Keratinocyte (primary cell): ENCODE data around the gene NXPH4. TPM values are rescaled to one million over a fixed set of nuclear protein-coding genes. Genes with fewer than 3 reads are reported as not detected.

ENCODE experiments used
- DNase-seq: peaks from one replicate; pipeline ENCODE4 v3.0.0-alpha.2; 2011; ENCODE audit warnings: low read depth, missing footprints, low spot score
- FAIRE-seq: peaks from 2 replicates; lab custom pipeline; 2011; peaks lifted over from hg19 to GRCh38; lab: Jason Lieb, UNC
- H2AFZ ChIP-seq: 2 replicates; pipeline ENCODE4 v1.6.0; 2012; ENCODE audit warnings: low read length, control low read depth, inconsistent platforms; ENCODE audit not compliant: control insufficient read depth
- H3K27ac ChIP-seq: 2 replicates; pipeline ENCODE4 v1.5.1; 2011; ENCODE audit warnings: low read length; ENCODE audit not compliant: control insufficient read depth, insufficient read depth
- H3K27me3 ChIP-seq: 3 replicates; pipeline ENCODE4 v1.6.0; 2011; ENCODE audit warnings: low read length; ENCODE audit not compliant: control insufficient read depth, insufficient read depth; ENCODE audit errors: extremely low read depth
- H3K36me3 ChIP-seq, 2 experiments: 2 replicates in 1 of 2; 3 replicates in 1 of 2; pipeline ENCODE4 v1.5.1; 2011; ENCODE audit warnings: low read length in 2 of 2, mild to moderate bottlenecking in 1 of 2; ENCODE audit not compliant: control insufficient read depth in 2 of 2, insufficient read depth in 2 of 2; ENCODE audit errors: extremely low read depth in 1 of 2
- H3K4me1 ChIP-seq: 3 replicates; pipeline ENCODE4 v1.5.1; 2011; ENCODE audit warnings: low read length; ENCODE audit not compliant: control insufficient read depth, insufficient read depth; ENCODE audit errors: extremely low read depth
- H3K4me2 ChIP-seq: 3 replicates; pipeline ENCODE4 v1.6.0; 2011; ENCODE audit warnings: low read depth, low read length; ENCODE audit not compliant: control insufficient read depth, insufficient read depth; ENCODE audit errors: extremely low read depth
- H3K4me3 ChIP-seq, 3 experiments: fragments of 200-600 bp in 1 of 3; sonication (generic) in 1 of 3; 2 replicates in 2 of 3; 3 replicates in 1 of 3; pipeline ENCODE4 v1.5.1; 2011 to 2016; ENCODE audit warnings: low read length in 3 of 3, mild to moderate bottlenecking in 3 of 3, control low read depth in 2 of 3, inconsistent platforms in 1 of 3, low read depth in 1 of 3, mixed read lengths in 1 of 3, mixed run types in 1 of 3, moderate library complexity in 1 of 3; ENCODE audit not compliant: control insufficient read depth in 2 of 3, insufficient read depth in 2 of 3; ENCODE audit errors: extremely low read depth in 1 of 3
- H3K79me2 ChIP-seq: 2 replicates; pipeline ENCODE4 v1.6.0; 2012; ENCODE audit warnings: low read length; ENCODE audit not compliant: control insufficient read depth, insufficient read depth
- H3K9ac ChIP-seq: 3 replicates; pipeline ENCODE4 v1.6.0; 2011; ENCODE audit warnings: low read length; ENCODE audit not compliant: control insufficient read depth, insufficient read depth; ENCODE audit errors: extremely low read depth
- H3K9me1 ChIP-seq: 3 replicates; pipeline ENCODE4 v1.6.0; 2011; ENCODE audit warnings: low read length; ENCODE audit not compliant: control insufficient read depth, insufficient read depth; ENCODE audit errors: extremely low read depth
- H3K9me3 ChIP-seq: 2 replicates; pipeline ENCODE4 v1.5.1; 2012; ENCODE audit warnings: low read depth, low read length; ENCODE audit not compliant: control insufficient read depth
- H4K20me1 ChIP-seq: 3 replicates; pipeline ENCODE4 v1.6.0; 2011; ENCODE audit warnings: low read length; ENCODE audit not compliant: control insufficient read depth, insufficient read depth; ENCODE audit errors: extremely low read depth
- EZH2 ChIP-seq: IDR thresholded peaks from one replicate; pipeline ENCODE4 v1.6.1; 2012; ENCODE audit warnings: inconsistent platforms, mild to moderate bottlenecking, low read length, moderate library complexity
- dilution Hi-C: fragments of 300-500 bp; cut with MboI; formaldehyde crosslinking; loops from one replicate; pipeline ENCODE4 v1.7.0; 2020; ENCODE audit warnings: low sequenced_read_pairs; ENCODE audit not compliant: extremely low pct_ligation_motif_present
- polyA plus RNA-seq, 5 experiments: library from polyadenylated mRNA; depleted of rRNA in 3 of 5; stranded (reverse) in 3 of 5; stranded (forward) in 1 of 5; unstranded in 1 of 5; fragments of >200 nt; gene quantifications; 1 replicate in 1 of 5; 2 replicates in 3 of 5; 3 replicates in 1 of 5; pipeline versions ENCODE4 v1.2.1 to v1.2.3, GENCODE V29; 2011 to 2012; ENCODE audit warnings: missing spikeins in 2 of 5, low read depth in 1 of 5, low replicate concordance in 1 of 5
- TF ChIP-seq, protein P1 (sequence below), 3 experiments: IDR thresholded peaks in 1 of 3; conservative IDR thresholded peaks in 1 of 3; optimal IDR thresholded peaks in 1 of 3; 2 replicates in 2 of 3; 3 replicates in 1 of 3; pipeline versions ENCODE3 to v1.5.1; 2011; ENCODE audit warnings: low read length in 3 of 3, mild to moderate bottlenecking in 3 of 3, moderate library complexity in 2 of 3, control low read depth in 1 of 3, inconsistent platforms in 1 of 3; ENCODE audit not compliant: insufficient read depth in 2 of 3; ENCODE audit errors: extremely low read depth in 1 of 3

NXPH4 gene
- polyA plus RNA-seq, 1 donor (not counting 4 experiments of a cell fraction or from before 2014, with no cell fraction given) = 0.97 TPM

DNA sequence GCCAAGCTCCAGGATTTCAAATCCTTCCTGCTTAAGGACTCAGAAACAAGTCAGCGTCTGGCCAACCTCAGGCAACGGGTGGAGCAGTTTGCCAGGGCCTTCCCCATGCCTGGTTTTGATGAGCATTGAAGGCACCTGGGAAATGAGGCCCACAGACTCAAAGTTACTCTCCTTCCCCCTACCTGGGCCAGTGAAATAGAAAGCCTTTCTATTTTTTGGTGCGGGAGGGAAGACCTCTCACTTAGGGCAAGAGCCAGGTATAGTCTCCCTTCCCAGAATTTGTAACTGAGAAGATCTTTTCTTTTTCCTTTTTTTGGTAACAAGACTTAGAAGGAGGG, 17.6 kb downstream of the NXPH4 start:
- H2AFZ ChIP-seq = no peak overlapping the region
- peak overlapping the region; percentile 47 for H3K27ac ChIP-seq
- peak overlapping the region; percentile 28 for H3K9ac ChIP-seq
- no peak for FAIRE-seq
- peaks cover 25% of the 10 kb centered on the region for H3K79me2 ChIP-seq
- H3K4me2 ChIP-seq = peak overlapping the region; percentile 41
- no peaks in the 10 kb centered on the region for H3K9me3 ChIP-seq
- H3K4me3 ChIP-seq = no peak overlapping the region
- TF ChIP-seq, protein P1, sequence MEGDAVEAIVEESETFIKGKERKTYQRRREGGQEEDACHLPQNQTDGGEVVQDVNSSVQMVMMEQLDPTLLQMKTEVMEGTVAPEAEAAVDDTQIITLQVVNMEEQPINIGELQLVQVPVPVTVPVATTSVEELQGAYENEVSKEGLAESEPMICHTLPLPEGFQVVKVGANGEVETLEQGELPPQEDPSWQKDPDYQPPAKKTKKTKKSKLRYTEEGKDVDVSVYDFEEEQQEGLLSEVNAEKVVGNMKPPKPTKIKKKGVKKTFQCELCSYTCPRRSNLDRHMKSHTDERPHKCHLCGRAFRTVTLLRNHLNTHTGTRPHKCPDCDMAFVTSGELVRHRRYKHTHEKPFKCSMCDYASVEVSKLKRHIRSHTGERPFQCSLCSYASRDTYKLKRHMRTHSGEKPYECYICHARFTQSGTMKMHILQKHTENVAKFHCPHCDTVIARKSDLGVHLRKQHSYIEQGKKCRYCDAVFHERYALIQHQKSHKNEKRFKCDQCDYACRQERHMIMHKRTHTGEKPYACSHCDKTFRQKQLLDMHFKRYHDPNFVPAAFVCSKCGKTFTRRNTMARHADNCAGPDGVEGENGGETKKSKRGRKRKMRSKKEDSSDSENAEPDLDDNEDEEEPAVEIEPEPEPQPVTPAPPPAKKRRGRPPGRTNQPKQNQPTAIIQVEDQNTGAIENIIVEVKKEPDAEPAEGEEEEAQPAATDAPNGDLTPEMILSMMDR (optimal IDR thresholded peaks at IDR 0.05 in 1 of 3, IDR thresholded peaks at IDR 0.05 in 1 of 3, conservative IDR thresholded peaks at IDR 0.05 in 1 of 3; ENCODE audit: extremely low read depth in 1 of 3, insufficient read depth in 2 of 3, low read length in 3 of 3) = no peak
- no peak for TF ChIP-seq EZH2
- H3K9me1 ChIP-seq = no peaks in the 10 kb centered on the region
- peaks cover 74% of the 10 kb centered on the region for H3K4me1 ChIP-seq
- H3K27me3 ChIP-seq = peaks cover 5% of the 10 kb centered on the region
- no peak for DNase-seq
- no peaks in the 10 kb centered on the region for H4K20me1 ChIP-seq
- dilution Hi-C loops = no loop called here
- peaks cover 25 to 41% of the 10 kb centered on the region in 2 experiments for H3K36me3 ChIP-seq

DNA sequence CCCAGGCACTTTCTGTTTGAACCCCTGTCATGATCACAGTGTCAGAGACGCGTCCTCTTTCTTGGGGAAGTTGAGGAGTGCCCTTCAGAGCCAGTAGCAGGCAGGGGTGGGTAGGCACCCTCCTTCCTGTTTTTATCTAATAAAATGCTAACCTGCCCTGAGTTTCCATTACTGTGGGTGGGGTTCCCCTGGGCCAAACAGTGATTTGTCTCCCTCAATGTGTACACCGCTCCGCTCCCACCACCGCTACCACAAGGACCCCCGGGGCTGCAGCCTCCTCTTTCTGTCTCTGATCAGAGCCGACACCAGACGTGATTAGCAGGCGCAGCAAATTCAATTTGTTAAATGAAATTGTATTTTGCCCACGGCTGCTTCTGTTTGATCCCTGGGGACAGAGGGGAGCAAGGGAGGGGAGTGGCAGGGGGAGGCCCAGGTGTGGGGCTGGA, 18.0 kb downstream of the NXPH4 start:
- no peak for DNase-seq
- peaks cover 23% of the 10 kb centered on the region for H3K79me2 ChIP-seq
- no peaks in the 10 kb centered on the region for H4K20me1 ChIP-seq
- H3K9me1 ChIP-seq = no peaks in the 10 kb centered on the region
- TF ChIP-seq, protein P1 (optimal IDR thresholded peaks at IDR 0.05 in 1 of 3, IDR thresholded peaks at IDR 0.05 in 1 of 3, conservative IDR thresholded peaks at IDR 0.05 in 1 of 3; ENCODE audit: extremely low read depth in 1 of 3, insufficient read depth in 2 of 3, low read length in 3 of 3) = no peak
- no peak for TF ChIP-seq EZH2
- H2AFZ ChIP-seq = no peak overlapping the region
- H3K36me3 ChIP-seq = peaks cover 25 to 41% of the 10 kb centered on the region in 2 experiments
- peak overlapping the region; percentile 47 for H3K27ac ChIP-seq
- no peak for FAIRE-seq
- peaks cover 9% of the 10 kb centered on the region for H3K27me3 ChIP-seq
- peak overlapping the region; percentile 28 for H3K9ac ChIP-seq
- peaks cover 76% of the 10 kb centered on the region for H3K4me1 ChIP-seq
- peak overlapping the region; percentile 41 for H3K4me2 ChIP-seq
- dilution Hi-C loops = no loop called here
- H3K9me3 ChIP-seq = no peaks in the 10 kb centered on the region
- H3K4me3 ChIP-seq = no peak overlapping the region
